GM19099 (cell line): ENCODE measurements around the gene THSD4.

ENCODE experiments used
- POLR2A ChIP-seq: IDR thresholded peaks from 3 replicates; pipeline ENCODE4 v1.6.1; 2011; ENCODE audit warnings: low read depth; ENCODE audit not compliant: insufficient read length; ENCODE audit errors: extremely low read depth

The THSD4 gene

GRCh38 chr15:71493526-71493925, 378.3 kb downstream of the THSD4 start:
- TF ChIP-seq POLR2A: no peak

GRCh38 chr15:71494563-71495397, 379.5 kb downstream of the THSD4 start:
- no peak for TF ChIP-seq POLR2A

GRCh38 chr15:71495398-71495780, 380.1 kb downstream of the THSD4 start:
- no peak for TF ChIP-seq POLR2A

- TF ChIP-seq POLR2A: no peak
Observed at GRCh38 chr15:71496336-71496955, 381.2 kb downstream of the THSD4 start.

- no peak for TF ChIP-seq POLR2A
Observed at GRCh38 chr15:71501344-71502076, 386.2 kb downstream of the THSD4 start.

- TF ChIP-seq POLR2A: no peak
Observed at GRCh38 chr15:71502077-71502432, 386.8 kb downstream of the THSD4 start.

GRCh38 chr15:71505962-71506361, 390.7 kb downstream of the THSD4 start:
- TF ChIP-seq POLR2A: no peak

- no peak for TF ChIP-seq POLR2A
Observed at GRCh38 chr15:71506946-71507345, 391.7 kb downstream of the THSD4 start.

- TF ChIP-seq POLR2A: no peak
Observed at GRCh38 chr15:71508081-71508682, 392.9 kb downstream of the THSD4 start.

GRCh38 chr15:71509139-71509538, 393.9 kb downstream of the THSD4 start:
- no peak for TF ChIP-seq POLR2A

- no peak for TF ChIP-seq POLR2A
Observed at GRCh38 chr15:71510763-71511162, 395.5 kb downstream of the THSD4 start.

- no peak for TF ChIP-seq POLR2A
Observed at GRCh38 chr15:71511796-71512681, 396.8 kb downstream of the THSD4 start.

GRCh38 chr15:71512682-71513006, 397.4 kb downstream of the THSD4 start:
- TF ChIP-seq POLR2A: no peak

- TF ChIP-seq POLR2A: no peak
Observed at GRCh38 chr15:71515375-71516186, 400.3 kb downstream of the THSD4 start.
